Adrenal gland (tissue), 12 donors: Measurements from ENCODE around the gene SULT2B1. TPM values are rescaled to one million over a fixed set of nuclear protein-coding genes. Genes with fewer than 3 reads are reported as not detected.

ENCODE experiments used
- DNase-seq, 7 donors: peaks; one replicate each; pipeline ENCODE4 v3.0.0-alpha.2; 2019 to 2020
- H3K27ac ChIP-seq, 5 donors: fragments of 200-600 bp; sonication (generic) in 4 of 5; 1 replicate in 3 of 5; 2 replicates in 2 of 5; pipeline versions ENCODE4 v1.5.1 to v1.8.0; 2016 to 2020; ENCODE audit warnings: mild to moderate bottlenecking in 1 of 5
- H3K27me3 ChIP-seq: fragments of 200-600 bp; 2 replicates; pipeline ENCODE4 v1.8.0; 2021
- H3K36me3 ChIP-seq, 2 donors: fragments of 200-600 bp; replicated peaks in 1 of 2; 1 replicate in 1 of 2; 2 replicates in 1 of 2; pipeline versions ENCODE4 v1.5.1 to v1.8.0; 2018 to 2022
- H3K4me1 ChIP-seq, 2 donors: fragments of 200-600 bp; replicated peaks in 1 of 2; 1 replicate in 1 of 2; 2 replicates in 1 of 2; pipeline versions ENCODE4 v1.5.1 to v1.8.0; 2018 to 2021
- H3K4me3 ChIP-seq, 4 donors: fragments of 200-600 bp; sonication (generic) in 3 of 4; one replicate each; pipeline ENCODE4 v1.5.1; 2016 to 2018
- H3K9me3 ChIP-seq, 3 donors: fragments of 200-600 bp; sonication (generic) in 1 of 3; replicated peaks in 1 of 3; 1 replicate in 2 of 3; 2 replicates in 1 of 3; pipeline versions ENCODE4 v1.5.1 to v1.8.0; 2016 to 2021
- CTCF ChIP-seq, 6 experiments: fragments of 450-650 bp in 4 of 6; fragments of 200-600 bp in 2 of 6; sonication (generic) in 1 of 6; IDR thresholded peaks; 1 replicate in 5 of 6; 2 replicates in 1 of 6; pipeline versions ENCODE4 v1.5.1 to v1.8.0; 2016 to 2021; ENCODE audit warnings: antibody characterized with exemption in 6 of 6, mild to moderate bottlenecking in 2 of 6, moderate library complexity in 1 of 6
- POLR2A ChIP-seq, 2 donors: fragments of 450-650 bp; IDR thresholded peaks; one replicate each; pipeline ENCODE4 v1.6.1; 2017; ENCODE audit warnings: antibody characterized with exemption in 2 of 2, mild to moderate bottlenecking in 2 of 2, moderate library complexity in 1 of 2
- WGBS, 4 donors: extraction: QIAGEN DNeasy Blood & Tissue Kit in 2 of 4; methylation state at CpG; one replicate each; pipeline versions ENCODE4 v1.1.5 to v1.1.7; 2013 to 2017; 5-methylcytosine and 5-hydroxymethylcytosine counted together
- intact Hi-C, 2 donors: fragments of 100-400 bp; cut with DNase I; formaldehyde crosslinking; loops; one replicate each; pipeline versions ENCODE4 v1.14.1 to v1.15.0; 2022 to 2023
- polyA plus RNA-seq, 3 donors: library from polyadenylated mRNA; stranded (reverse); fragments of 200-250 nt in 2 of 3; fragments of 350-450 nt in 1 of 3; fragmentation: Illumina TruSeq in 1 of 3; extraction: RNeasy Lipid Tissue Mini Kit (QIAGEN cat#74804) in 1 of 3; gene quantifications; one replicate each; pipeline ENCODE4 v1.2.3, GENCODE V29; 2013 to 2014
- total RNA-seq, 9 donors: library from RNA; depleted of rRNA in 4 of 9; stranded (reverse); fragments of >200 nt in 4 of 9; fragments of 120-200 nt in 1 of 9; fragmentation: NEBNext Ultra II Directional in 1 of 9; extraction: Animal tissue kit (Norgen Biotek cat#: 25700) in 1 of 9; gene quantifications; one replicate each; pipeline versions ENCODE4 v1.1.0 to v1.2.4, GENCODE V29; 2013 to 2023
- donor health status: healthy with polysubstance abuse.
- donor health status: Bipolar disorder and iron deficiency.
- donor health status: DM: yes; HTN: yes; CAD: no.
- donor health status: DM: no; HTN: no; CAD: no.
- donor health status: DM: no; HTN: no; CAD: no.
- donor health status: DM: yes; HTN: yes; CAD: no.

The SULT2B1 gene
- total and polyA plus RNA-seq, 12 donors, result 0.22 to 1.4 (median 0.52) TPM; not detected in 3

GRCh38 chr19:48507911-48508439 is 44.0 kb upstream of the SULT2B1 start:
- no peak for TF ChIP-seq CTCF (IDR thresholded peaks at IDR 0.05)
- TF ChIP-seq POLR2A (IDR thresholded peaks at IDR 0.05), result no peak
- no peaks in the 10 kb centered on the region for H3K4me1 ChIP-seq
- 85 to 93% (median 87%) methylated on average over 7 of the region's 7 CpGs for WGBS, 4 donors
- H3K27ac ChIP-seq, result no peak overlapping the region
- H3K27me3 ChIP-seq, result peaks cover 15% of the 10 kb centered on the region
- H3K36me3 ChIP-seq, result no peaks in the 10 kb centered on the region
- intact Hi-C loops, result loop anchor here (5.0 kb wide), 2 partner anchors 74 to 79 kb away; no protein-coding TSS in a partner anchor
- no peaks in the 10 kb centered on the region for H3K9me3 ChIP-seq
- no peak overlapping the region for H3K4me3 ChIP-seq
- DNase-seq, result peak in 1 of 7 donors; percentile 11

- peaks cover 22% of the 10 kb centered on the region for H3K27me3 ChIP-seq
- WGBS, 4 donors, result 81 to 86% (median 83%) methylated on average over 23 to 32 of the region's 32 CpGs
- no peak overlapping the region for H3K4me3 ChIP-seq
- H3K9me3 ChIP-seq, result no peaks in the 10 kb centered on the region
- no peak overlapping the region for H3K27ac ChIP-seq
- TF ChIP-seq CTCF (IDR thresholded peaks at IDR 0.05), result no peak
- no peak for TF ChIP-seq POLR2A (IDR thresholded peaks at IDR 0.05)
- H3K36me3 ChIP-seq, result no peaks in the 10 kb centered on the region
- intact Hi-C loops, result loop anchor here (5.0 kb wide), 2 partner anchors 73 to 78 kb away; no protein-coding TSS in a partner anchor
- DNase-seq, result peak in 1 of 7 donors; percentile 28
- peaks cover 0 to 7% of the 10 kb centered on the region in 2 donors for H3K4me1 ChIP-seq
Observed at GRCh38 chr19:48508729-48509411, 43.1 kb upstream of the SULT2B1 start.

GRCh38 chr19:48509467-48510194 is 42.3 kb upstream of the SULT2B1 start:
- H3K27me3 ChIP-seq, result peaks cover 22% of the 10 kb centered on the region
- H3K4me3 ChIP-seq, result no peak overlapping the region
- no peak for DNase-seq
- 74 to 80% (median 78%) methylated on average over 9 to 12 of the region's 12 CpGs for WGBS, 4 donors
- intact Hi-C loops, result loop anchor here (5.0 kb wide), 2 partner anchors 73 to 78 kb away; no protein-coding TSS in a partner anchor
- no peak for TF ChIP-seq CTCF (IDR thresholded peaks at IDR 0.05)
- no peak for TF ChIP-seq POLR2A (IDR thresholded peaks at IDR 0.05)
- H3K27ac ChIP-seq, result no peak overlapping the region
- H3K4me1 ChIP-seq, result peaks cover 0 to 8% of the 10 kb centered on the region in 2 donors
- H3K36me3 ChIP-seq, result no peaks in the 10 kb centered on the region
- H3K9me3 ChIP-seq, result no peaks in the 10 kb centered on the region
